Stimulated activated CD4-positive, alpha-beta T cell treated with anti-CD3 and anti-CD28 coated beads, Interleukin-4, amount 100 ng/mL, for 4 hours (primary cell): ENCODE measurements around the gene BEGAIN.

Experiments used
- DNase-seq, 2 experiments: peaks; one replicate each; pipeline ENCODE4 v3.0.0-alpha.2; 2020

The BEGAIN gene

DNA sequence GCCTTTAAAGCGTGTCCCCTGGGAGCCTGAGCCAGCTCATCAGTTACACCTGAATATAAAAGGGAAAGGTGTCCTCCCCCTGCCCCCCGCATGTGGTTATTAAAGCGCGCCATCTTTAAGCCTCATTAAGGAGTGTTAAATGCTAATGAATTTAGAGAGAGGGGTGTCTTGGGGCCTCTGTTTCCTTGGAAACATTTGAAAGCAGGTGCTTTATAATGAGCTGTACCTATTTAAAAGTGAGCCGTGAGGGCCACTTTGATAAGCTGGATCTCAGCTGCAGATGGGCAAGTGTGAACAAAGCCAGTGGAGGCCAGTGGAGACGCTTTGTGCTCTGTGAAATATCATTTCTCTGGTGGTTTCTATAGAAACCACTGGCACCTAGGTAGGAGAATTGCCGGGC lies 84.0 kb downstream of the BEGAIN start:
- DNase-seq, result no peak

DNA sequence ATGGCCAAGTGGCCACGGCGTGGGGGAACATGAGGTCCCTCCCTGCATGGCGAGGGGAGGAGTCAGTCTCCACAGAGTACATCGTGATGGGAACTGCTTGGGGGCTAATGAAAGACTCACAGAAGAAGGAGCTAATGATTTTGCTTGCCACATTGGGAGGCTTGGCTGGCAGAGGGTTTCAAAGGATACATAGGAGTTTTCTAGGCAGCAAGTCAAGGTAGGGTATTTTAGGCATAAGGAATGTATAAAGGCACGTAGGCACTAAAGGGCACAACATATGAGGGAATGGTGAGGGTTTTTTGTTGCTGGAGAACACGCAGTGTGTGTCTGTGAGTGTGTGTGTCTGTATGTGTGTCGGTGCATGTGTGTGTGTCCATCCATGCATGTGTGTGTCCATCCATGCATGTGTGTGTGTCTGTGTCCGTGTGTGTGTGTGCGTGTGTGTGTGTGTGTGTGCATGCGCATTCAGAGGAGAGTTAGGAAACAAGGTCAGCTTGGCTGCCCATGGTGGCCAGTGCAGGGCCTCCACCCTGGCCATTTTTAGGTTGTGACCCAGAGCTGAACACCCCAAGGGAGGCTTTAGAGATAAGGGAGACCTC lies 84.5 kb downstream of the BEGAIN start:
- no peak for DNase-seq

- DNase-seq, result no peak
Observed at GRCh38 chr14:100500128-100500527, 87.1 kb downstream of the BEGAIN start.

DNA sequence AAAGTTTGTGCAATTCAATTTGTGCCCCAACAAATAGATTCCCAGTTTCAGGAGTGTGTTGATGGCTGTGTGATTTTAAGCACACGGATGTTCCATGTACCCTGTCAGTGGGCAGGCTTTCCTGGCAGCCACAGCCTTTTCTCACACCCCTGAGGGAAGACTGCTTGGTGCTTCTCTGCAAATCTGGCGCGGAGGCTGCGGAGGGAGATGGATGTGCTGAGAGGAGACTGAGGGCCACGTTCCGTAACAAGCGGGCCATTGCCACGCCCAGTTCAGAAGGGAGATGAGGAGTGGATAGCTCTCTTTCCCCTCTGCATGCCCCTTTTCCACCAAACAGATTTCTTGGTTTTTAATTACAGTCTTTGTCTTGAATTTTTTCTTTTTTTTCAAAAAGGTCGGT lies 89.1 kb downstream of the BEGAIN start:
- no peak for DNase-seq

- DNase-seq, result no peak
Observed at GRCh38 chr14:100495917-100496316, 91.3 kb downstream of the BEGAIN start.

DNA sequence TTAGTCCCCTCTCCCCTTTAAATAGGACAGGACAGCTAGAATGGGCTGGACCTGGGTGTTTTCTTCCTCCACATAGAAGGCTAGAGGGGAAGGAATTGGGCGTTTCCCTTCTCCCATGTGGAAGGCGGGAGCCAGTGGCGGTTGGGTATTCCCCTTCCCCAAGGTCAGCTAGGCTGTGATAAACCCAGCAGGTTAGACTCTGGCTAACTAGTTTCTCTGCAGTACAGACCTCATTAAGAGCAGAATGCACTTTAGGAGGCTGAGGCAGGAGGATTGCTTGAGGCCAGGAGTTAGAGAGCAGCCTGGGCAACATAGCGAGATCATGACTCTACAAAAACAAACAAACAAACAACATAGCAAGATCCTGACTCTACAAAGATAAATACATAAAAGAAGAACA lies 92.6 kb downstream of the BEGAIN start:
- DNase-seq, result no peak

DNA sequence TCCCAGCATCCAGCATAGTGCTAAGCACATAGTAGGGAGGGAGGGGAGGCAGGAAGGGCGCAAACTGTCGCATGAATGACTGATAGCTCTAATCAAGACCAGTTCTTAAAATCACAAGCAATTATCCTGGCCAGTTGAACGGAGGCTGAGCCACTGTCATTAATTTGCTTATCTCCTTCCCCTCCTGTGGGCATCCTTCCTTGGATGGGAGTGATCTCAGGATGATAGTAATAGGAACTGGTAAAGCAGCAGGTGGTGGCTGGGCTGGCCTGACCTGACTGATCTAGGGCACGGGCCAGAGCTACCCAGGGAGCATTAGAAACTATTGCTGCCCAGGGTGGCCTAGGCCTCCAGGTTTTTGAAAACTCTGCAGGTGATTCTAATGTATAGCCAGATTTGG lies 97.0 kb downstream of the BEGAIN start:
- no peak for DNase-seq

DNA sequence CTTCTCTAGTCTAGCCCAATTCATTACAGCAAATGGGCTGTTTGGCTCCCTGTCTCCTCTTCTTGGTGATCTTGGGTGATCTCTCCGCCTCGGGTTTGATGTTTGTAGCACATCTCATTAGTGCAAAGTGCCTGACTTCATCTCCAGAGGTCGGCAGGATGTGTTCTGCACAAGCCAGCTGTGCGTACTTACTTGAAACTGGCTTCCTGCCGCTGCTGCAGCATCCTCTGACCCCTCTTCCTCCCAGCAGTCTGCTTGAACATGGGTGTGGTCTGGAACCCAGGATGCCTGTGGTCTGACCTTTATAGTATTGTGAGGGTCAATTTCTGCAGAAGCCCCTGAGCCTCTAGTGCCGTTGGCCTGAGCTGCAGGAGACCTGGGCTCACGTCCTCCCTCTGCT lies 99.2 kb downstream of the BEGAIN start:
- no peak for DNase-seq

GRCh38 chr14:100487304-100487703 lies 99.9 kb downstream of the BEGAIN start:
- DNase-seq, result no peak
